HepG2 (cell line): ENCODE measurements around the gene DPP8. TPM values are rescaled to one million over a fixed set of nuclear protein-coding genes. Genes with fewer than 3 reads are reported as not detected.

Experiments
- ERF ChIP-seq: IDR thresholded peaks from 2 replicates; pipeline ENCODE4 v1.6.1; 2018; ENCODE audit warnings: missing biosample characterization, missing genetic modification reagents
- ESRRA ChIP-seq: sonication (generic); formaldehyde crosslinking; IDR thresholded peaks from 2 replicates; pipeline ENCODE4 v1.5.1; 2020; ENCODE audit warnings: mild to moderate bottlenecking, low read depth, missing genetic modification reagents
- FOXK1 ChIP-seq: sonication (generic); formaldehyde crosslinking; IDR thresholded peaks from 2 replicates; pipeline ENCODE4 v1.4.0; 2020; ENCODE audit warnings: low read depth, missing genetic modification reagents, borderline replicate concordance
- HMG20A ChIP-seq: IDR thresholded peaks from 2 replicates; pipeline ENCODE4 v1.6.1; 2016; ENCODE audit warnings: borderline replicate concordance
- HOXA3 ChIP-seq: sonication (generic); formaldehyde crosslinking; IDR thresholded peaks from 2 replicates; pipeline ENCODE4 v1.5.0; 2020; ENCODE audit warnings: missing genetic modification reagents
- SP2 ChIP-seq: sonication (generic); formaldehyde crosslinking; IDR thresholded peaks from 2 replicates; pipeline ENCODE4 v1.5.1; 2020; ENCODE audit warnings: mild to moderate bottlenecking, missing genetic modification reagents
- TBX3 ChIP-seq: fragments of 450-650 bp; IDR thresholded peaks from 2 replicates; pipeline ENCODE4 v1.6.1; 2017; ENCODE audit warnings: antibody characterized with exemption, mild to moderate bottlenecking, inconsistent platforms, borderline replicate concordance
- THYN1 ChIP-seq: sonication (generic); formaldehyde crosslinking; IDR thresholded peaks from 2 replicates; pipeline ENCODE4 v1.8.1; 2023; ENCODE audit warnings: low read depth, mild to moderate bottlenecking, moderate library complexity, missing genetic modification reagents, borderline replicate concordance
- ZBTB42 ChIP-seq: sonication (generic); formaldehyde crosslinking; IDR thresholded peaks from 2 replicates; pipeline ENCODE4 v1.5.0; 2020; ENCODE audit warnings: mild to moderate bottlenecking, missing genetic modification reagents
- ZNF24 ChIP-seq: fragments of 450-650 bp; IDR thresholded peaks from 2 replicates; pipeline ENCODE4 v1.6.1; 2017; ENCODE audit warnings: antibody characterized with exemption, mild to moderate bottlenecking
- ZNF335 ChIP-seq: sonication (generic); formaldehyde crosslinking; IDR thresholded peaks from 2 replicates; pipeline ENCODE4 v1.4.0; 2020; ENCODE audit warnings: missing genetic modification reagents
- ZNF607 ChIP-seq: sonication (generic); formaldehyde crosslinking; IDR thresholded peaks from 2 replicates; pipeline ENCODE4 v1.5.1; 2020; ENCODE audit warnings: missing genetic modification reagents, mild to moderate bottlenecking, borderline replicate concordance
- ZNF737 ChIP-seq: sonication (generic); formaldehyde crosslinking; IDR thresholded peaks from 2 replicates; pipeline ENCODE4 v1.5.0; 2020; ENCODE audit warnings: missing genetic modification reagents, mild to moderate bottlenecking, borderline replicate concordance
- polyA plus RNA-seq, 8 experiments: library from polyadenylated mRNA; depleted of rRNA in 3 of 8; stranded (reverse) in 7 of 8; unstranded in 1 of 8; fragments of >200 nt; fragmentation: Illumina TruSeq in 4 of 8; extraction: Trizol in 4 of 8; gene quantifications; 2 replicates each; pipeline versions ENCODE4 v1.2.1 to v1.2.3, GENCODE V29; 2011 to 2016; ENCODE audit warnings: low read depth in 4 of 8, missing spikeins in 1 of 8, mixed read lengths in 1 of 8; ENCODE audit not compliant: insufficient read depth in 1 of 8
- total RNA-seq, 5 experiments: library from RNA; depleted of rRNA; stranded (reverse); fragments of >200 nt; fragmentation: Illumina TruSeq; extraction: Trizol; gene quantifications; 2 replicates each; pipeline ENCODE4 v1.2.3, GENCODE V29; 2016; ENCODE audit warnings: low read depth in 1 of 5
- TF ChIP-seq, protein P1 (sequence below): sonication (generic); formaldehyde crosslinking; IDR thresholded peaks from 2 replicates; pipeline ENCODE4 v1.4.0; 2020; ENCODE audit warnings: missing genetic modification reagents, mild to moderate bottlenecking, borderline replicate concordance
- TF ChIP-seq, protein P2 (sequence below): sonication (generic); formaldehyde crosslinking; IDR thresholded peaks from 2 replicates; pipeline ENCODE4 v1.5.0; 2020; ENCODE audit warnings: mild to moderate bottlenecking, low read depth, missing genetic modification reagents, borderline replicate concordance
- TF ChIP-seq, protein P3 (sequence below): IDR thresholded peaks from 2 replicates; pipeline ENCODE4 v1.6.1; 2016; ENCODE audit warnings: low read depth, missing genetic modification reagents, missing compliant biosample characterization
- TF ChIP-seq, protein P4 (sequence below): sonication (generic); formaldehyde crosslinking; IDR thresholded peaks from 2 replicates; pipeline ENCODE4 v1.4.0; 2020; ENCODE audit warnings: mild to moderate bottlenecking, low read depth, missing genetic modification reagents

DPP8 gene
- total and polyA plus RNA-seq, 2 of the 13 experiments (the other 11 are each of a cell fraction or from before 2014, with no cell fraction given), result 18.0 to 26.3 TPM

DNA sequence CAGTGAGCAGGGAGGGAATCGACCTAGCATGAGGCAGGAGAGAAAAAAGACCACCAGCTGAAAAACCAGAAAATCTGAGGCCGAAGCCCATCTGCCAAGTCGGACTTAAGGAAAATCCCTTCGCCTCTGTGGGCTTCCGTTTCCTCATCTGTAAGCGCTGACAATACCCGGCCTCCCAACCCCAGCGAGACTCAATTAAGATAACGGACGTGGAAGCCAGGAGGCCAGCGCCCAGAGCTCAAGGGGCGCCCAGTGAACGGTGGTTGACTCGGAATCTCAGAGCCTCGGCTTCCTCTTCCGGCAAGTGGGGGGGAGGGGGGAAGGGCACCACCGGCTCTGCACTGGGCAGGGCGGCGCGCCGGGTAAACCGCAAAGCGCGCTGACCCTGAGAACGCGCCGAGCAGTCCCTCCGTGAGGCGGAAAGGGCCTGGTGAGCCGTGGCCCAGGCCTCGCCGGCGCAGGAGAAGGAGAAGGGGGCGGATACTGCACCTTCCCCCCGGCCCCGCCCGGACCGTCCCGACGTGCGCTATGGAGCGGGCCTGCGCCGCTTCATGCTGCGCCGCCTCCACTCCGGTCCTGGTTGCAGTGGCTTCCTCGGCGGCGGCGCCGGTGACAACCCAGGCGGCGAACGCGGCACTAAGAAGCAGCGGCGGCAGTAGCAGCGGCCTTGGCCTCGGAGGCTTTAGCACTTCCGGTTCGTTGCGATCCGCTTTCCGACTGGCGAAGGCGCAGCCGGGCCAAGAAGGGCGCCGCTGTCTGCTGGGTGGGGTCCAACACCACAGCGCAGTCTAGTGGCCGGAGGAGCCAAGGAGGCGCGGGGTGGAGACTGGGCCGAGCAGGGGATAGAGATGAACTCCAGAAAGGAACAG lies at the start of gene DPP8 (continued):
- TF ChIP-seq, protein P1, sequence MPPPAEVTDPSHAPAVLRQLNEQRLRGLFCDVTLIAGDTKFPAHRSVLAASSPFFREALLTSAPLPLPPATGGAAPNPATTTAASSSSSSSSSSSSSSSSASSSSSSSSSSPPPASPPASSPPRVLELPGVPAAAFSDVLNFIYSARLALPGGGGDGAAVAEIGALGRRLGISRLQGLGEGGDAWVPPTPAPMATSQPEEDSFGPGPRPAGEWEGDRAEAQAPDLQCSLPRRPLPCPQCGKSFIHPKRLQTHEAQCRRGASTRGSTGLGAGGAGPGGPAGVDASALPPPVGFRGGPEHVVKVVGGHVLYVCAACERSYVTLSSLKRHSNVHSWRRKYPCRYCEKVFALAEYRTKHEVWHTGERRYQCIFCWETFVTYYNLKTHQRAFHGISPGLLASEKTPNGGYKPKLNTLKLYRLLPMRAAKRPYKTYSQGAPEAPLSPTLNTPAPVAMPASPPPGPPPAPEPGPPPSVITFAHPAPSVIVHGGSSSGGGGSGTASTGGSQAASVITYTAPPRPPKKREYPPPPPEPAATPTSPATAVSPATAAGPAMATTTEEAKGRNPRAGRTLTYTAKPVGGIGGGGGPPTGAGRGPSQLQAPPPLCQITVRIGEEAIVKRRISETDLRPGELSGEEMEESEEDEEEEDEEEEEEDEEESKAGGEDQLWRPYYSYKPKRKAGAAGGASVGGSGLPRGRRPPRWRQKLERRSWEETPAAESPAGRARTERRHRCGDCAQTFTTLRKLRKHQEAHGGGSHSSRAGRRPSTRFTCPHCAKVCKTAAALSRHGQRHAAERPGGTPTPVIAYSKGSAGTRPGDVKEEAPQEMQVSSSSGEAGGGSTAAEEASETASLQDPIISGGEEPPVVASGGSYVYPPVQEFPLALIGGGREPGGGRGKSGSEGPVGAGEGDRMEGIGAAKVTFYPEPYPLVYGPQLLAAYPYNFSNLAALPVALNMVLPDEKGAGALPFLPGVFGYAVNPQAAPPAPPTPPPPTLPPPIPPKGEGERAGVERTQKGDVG, result peak; percentile 92; the same call in 1 of the 2 replicates
- TF ChIP-seq, protein P2, sequence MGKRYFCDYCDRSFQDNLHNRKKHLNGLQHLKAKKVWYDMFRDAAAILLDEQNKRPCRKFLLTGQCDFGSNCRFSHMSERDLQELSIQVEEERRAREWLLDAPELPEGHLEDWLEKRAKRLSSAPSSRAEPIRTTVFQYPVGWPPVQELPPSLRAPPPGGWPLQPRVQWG (CRISPR knock-in tag), result no peak
- TF ChIP-seq SP2 (CRISPR knock-in tag) (peak; percentile 76), TBX3 (peak; percentile 45; the same call in 1 of the 2 replicates), HMG20A (CRISPR knock-in tag) (peak; percentile 37; the same call in 1 of the 2 replicates), ERF (peak; percentile 95), THYN1 (CRISPR knock-in tag) (no peak), ZNF335 (CRISPR knock-in tag) (peak; percentile 75; the same call in 1 of the 2 replicates), FOXK1 (peak; percentile 76), ESRRA (peak; percentile 64), ZNF737 (CRISPR knock-in tag) (no peak), ZNF607 (CRISPR knock-in tag) (peak; percentile 95), ZBTB42 (CRISPR knock-in tag) (0 out of 2 replicates have a peak, but pooled peaks have one; percentile 67), HOXA3 (CRISPR knock-in tag) (peak; percentile 96), ZNF24 (no peak)
- TF ChIP-seq, protein P3, sequence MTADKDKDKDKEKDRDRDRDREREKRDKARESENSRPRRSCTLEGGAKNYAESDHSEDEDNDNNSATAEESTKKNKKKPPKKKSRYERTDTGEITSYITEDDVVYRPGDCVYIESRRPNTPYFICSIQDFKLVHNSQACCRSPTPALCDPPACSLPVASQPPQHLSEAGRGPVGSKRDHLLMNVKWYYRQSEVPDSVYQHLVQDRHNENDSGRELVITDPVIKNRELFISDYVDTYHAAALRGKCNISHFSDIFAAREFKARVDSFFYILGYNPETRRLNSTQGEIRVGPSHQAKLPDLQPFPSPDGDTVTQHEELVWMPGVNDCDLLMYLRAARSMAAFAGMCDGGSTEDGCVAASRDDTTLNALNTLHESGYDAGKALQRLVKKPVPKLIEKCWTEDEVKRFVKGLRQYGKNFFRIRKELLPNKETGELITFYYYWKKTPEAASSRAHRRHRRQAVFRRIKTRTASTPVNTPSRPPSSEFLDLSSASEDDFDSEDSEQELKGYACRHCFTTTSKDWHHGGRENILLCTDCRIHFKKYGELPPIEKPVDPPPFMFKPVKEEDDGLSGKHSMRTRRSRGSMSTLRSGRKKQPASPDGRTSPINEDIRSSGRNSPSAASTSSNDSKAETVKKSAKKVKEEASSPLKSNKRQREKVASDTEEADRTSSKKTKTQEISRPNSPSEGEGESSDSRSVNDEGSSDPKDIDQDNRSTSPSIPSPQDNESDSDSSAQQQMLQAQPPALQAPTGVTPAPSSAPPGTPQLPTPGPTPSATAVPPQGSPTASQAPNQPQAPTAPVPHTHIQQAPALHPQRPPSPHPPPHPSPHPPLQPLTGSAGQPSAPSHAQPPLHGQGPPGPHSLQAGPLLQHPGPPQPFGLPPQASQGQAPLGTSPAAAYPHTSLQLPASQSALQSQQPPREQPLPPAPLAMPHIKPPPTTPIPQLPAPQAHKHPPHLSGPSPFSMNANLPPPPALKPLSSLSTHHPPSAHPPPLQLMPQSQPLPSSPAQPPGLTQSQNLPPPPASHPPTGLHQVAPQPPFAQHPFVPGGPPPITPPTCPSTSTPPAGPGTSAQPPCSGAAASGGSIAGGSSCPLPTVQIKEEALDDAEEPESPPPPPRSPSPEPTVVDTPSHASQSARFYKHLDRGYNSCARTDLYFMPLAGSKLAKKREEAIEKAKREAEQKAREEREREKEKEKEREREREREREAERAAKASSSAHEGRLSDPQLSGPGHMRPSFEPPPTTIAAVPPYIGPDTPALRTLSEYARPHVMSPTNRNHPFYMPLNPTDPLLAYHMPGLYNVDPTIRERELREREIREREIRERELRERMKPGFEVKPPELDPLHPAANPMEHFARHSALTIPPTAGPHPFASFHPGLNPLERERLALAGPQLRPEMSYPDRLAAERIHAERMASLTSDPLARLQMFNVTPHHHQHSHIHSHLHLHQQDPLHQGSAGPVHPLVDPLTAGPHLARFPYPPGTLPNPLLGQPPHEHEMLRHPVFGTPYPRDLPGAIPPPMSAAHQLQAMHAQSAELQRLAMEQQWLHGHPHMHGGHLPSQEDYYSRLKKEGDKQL (CRISPR knock-in tag), result peak; percentile 53; the same call in 1 of the 2 replicates
- TF ChIP-seq, protein P4, sequence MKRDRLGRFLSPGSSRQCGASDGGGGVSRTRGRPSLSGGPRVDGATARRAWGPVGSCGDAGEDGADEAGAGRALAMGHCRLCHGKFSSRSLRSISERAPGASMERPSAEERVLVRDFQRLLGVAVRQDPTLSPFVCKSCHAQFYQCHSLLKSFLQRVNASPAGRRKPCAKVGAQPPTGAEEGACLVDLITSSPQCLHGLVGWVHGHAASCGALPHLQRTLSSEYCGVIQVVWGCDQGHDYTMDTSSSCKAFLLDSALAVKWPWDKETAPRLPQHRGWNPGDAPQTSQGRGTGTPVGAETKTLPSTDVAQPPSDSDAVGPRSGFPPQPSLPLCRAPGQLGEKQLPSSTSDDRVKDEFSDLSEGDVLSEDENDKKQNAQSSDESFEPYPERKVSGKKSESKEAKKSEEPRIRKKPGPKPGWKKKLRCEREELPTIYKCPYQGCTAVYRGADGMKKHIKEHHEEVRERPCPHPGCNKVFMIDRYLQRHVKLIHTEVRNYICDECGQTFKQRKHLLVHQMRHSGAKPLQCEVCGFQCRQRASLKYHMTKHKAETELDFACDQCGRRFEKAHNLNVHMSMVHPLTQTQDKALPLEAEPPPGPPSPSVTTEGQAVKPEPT (CRISPR knock-in tag), result peak; percentile 96
